Osteocyte (in vitro differentiated cells): ENCODE results near the gene CELF1. TPM values are rescaled to one million over a fixed set of nuclear protein-coding genes. Genes with fewer than 3 reads are reported as not detected.
A peak's percentile ranks its signal among the peaks of the same experiment; 100 is the strongest.

Experiments used
- DNase-seq: peaks from one replicate; pipeline ENCODE4 v3.0.0; 2021; ENCODE audit warnings: mixed read lengths; ENCODE audit not compliant: unreplicated experiment; ENCODE audit errors: extremely low spot score
- H3K27ac Mint-ChIP-seq: one replicate; pipeline ENCODE4 v1.8.0; 2021; ENCODE audit warnings: mild to moderate bottlenecking, mixed read lengths; ENCODE audit not compliant: unreplicated experiment
- H3K27me3 Mint-ChIP-seq: one replicate; pipeline ENCODE4 v1.8.0; 2021; ENCODE audit warnings: mixed read lengths; ENCODE audit not compliant: unreplicated experiment
- H3K36me3 Mint-ChIP-seq: one replicate; pipeline ENCODE4 v1.8.0; 2021; ENCODE audit warnings: mixed read lengths; ENCODE audit not compliant: unreplicated experiment
- H3K4me1 Mint-ChIP-seq: one replicate; pipeline ENCODE4 v1.8.0; 2021; ENCODE audit warnings: mixed read lengths; ENCODE audit not compliant: unreplicated experiment
- H3K4me3 Mint-ChIP-seq: one replicate; pipeline ENCODE4 v1.8.0; 2021; ENCODE audit warnings: mild to moderate bottlenecking, moderate library complexity, mixed read lengths; ENCODE audit not compliant: unreplicated experiment
- H3K9me3 Mint-ChIP-seq: one replicate; pipeline ENCODE4 v1.8.0; 2021; ENCODE audit warnings: mixed read lengths; ENCODE audit not compliant: unreplicated experiment
- CTCF ChIP-seq: fragments of 200-600 bp; sonication (generic); IDR thresholded peaks from 2 replicates; pipeline ENCODE4 v1.5.0; 2021; ENCODE audit warnings: antibody characterized with exemption, mild to moderate bottlenecking, moderate library complexity
- total RNA-seq: library from RNA; stranded (reverse); gene quantifications from 2 replicates; pipeline ENCODE4 v1.2.1, GENCODE V29; 2021

Gene CELF1
- total RNA-seq, 1 donor from 2014 or later = 88.6 TPM

- TF ChIP-seq CTCF = no peak
- Mint-ChIP-seq H3K9me3 (no peaks in the 10 kb centered on the region), H3K27ac (peak overlapping the region; percentile 96), H3K4me1 (peaks cover 57% of the 10 kb centered on the region), H3K27me3 (no peaks in the 10 kb centered on the region), H3K4me3 (peak overlapping the region; percentile 33), H3K36me3 (peaks cover 3% of the 10 kb centered on the region)
- no peak for DNase-seq
Observed at GRCh38 chr11:47523490-47524225, 29.3 kb downstream of the CELF1 start.

- H3K27ac Mint-ChIP-seq = peak overlapping the region; percentile 62
- no peak for DNase-seq
- no peak for TF ChIP-seq CTCF
Observed at GRCh38 chr11:47518212-47518964, 34.5 kb downstream of the CELF1 start.

GRCh38 chr11:47516984-47517853 is 35.7 kb downstream of the CELF1 start:
- peaks cover 72% of the 10 kb centered on the region for H3K4me1 Mint-ChIP-seq
- H3K27ac Mint-ChIP-seq = peak overlapping the region; percentile 44

More at GRCh38 chr11:47518212-47518964, 34.5 kb downstream of the CELF1 start:
- Mint-ChIP-seq H3K4me1 (peaks cover 68% of the 10 kb centered on the region), H3K4me3 (no peak overlapping the region), H3K27me3 (no peaks in the 10 kb centered on the region), H3K9me3 (no peaks in the 10 kb centered on the region), H3K36me3 (no peaks in the 10 kb centered on the region)

GRCh38 chr11:47516155-47516554 is 36.8 kb downstream of the CELF1 start:
- no peak overlapping the region for H3K27ac Mint-ChIP-seq
- no peak for TF ChIP-seq CTCF
- H3K27me3 Mint-ChIP-seq = no peaks in the 10 kb centered on the region
- no peak for DNase-seq
- no peak overlapping the region for H3K4me3 Mint-ChIP-seq
- H3K4me1 Mint-ChIP-seq = peaks cover 76% of the 10 kb centered on the region
- no peaks in the 10 kb centered on the region for H3K9me3 Mint-ChIP-seq
- no peaks in the 10 kb centered on the region for H3K36me3 Mint-ChIP-seq

More at GRCh38 chr11:47516984-47517853, 35.7 kb downstream of the CELF1 start:
- no peak for TF ChIP-seq CTCF
- no peaks in the 10 kb centered on the region for H3K36me3 Mint-ChIP-seq
- no peak overlapping the region for H3K4me3 Mint-ChIP-seq
- no peak for DNase-seq
- H3K27me3 Mint-ChIP-seq = no peaks in the 10 kb centered on the region
- H3K9me3 Mint-ChIP-seq = no peaks in the 10 kb centered on the region
